ENCODE results near the gene RHEX.
"Not testable (repeated sequence)": the region's sequence is repeated elsewhere in the genome, so short reads cannot be mapped to it uniquely, and the experiment has no call there.

RHEX gene

DNA sequence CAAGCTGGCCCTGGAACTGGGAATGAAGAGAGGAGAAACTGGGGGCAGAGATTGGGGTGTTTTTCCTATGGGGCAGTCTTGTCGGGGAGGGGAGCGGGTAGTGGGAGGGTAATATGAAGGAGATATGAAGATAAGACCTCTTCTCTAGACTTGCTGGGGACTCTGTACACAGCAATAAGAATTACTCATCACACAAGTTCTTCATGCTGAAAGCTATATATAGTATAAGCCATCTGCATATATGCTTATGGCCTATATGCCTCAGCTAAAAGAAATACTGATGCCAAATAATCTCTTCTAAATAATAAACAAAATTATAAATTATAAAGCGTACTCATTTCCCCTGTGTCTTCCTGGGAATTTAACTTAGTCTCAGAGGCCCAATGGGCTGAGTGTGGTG is 7.9 kb downstream of the RHEX start:
- DNase-seq = no peak

DNA sequence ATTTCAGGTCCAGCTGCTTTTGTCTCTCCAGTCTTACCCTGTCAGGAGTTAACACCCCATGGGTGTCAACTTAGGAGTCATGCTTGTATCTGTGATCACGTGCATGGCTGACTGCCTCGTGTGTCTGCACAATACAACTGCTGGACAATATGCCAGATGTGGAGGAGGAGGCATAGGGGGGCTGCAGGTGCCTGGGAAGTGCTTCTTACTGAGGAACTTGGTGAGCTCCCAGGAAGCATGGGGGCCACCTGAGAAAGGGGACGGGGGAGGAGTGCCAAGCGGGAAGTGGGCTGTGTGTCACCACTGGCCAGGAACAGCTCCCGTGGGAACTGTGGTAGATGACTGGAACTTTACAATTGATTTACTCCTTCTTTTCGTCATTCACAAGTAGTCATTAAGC is 9.5 kb downstream of the RHEX start:
- no peak for DNase-seq

DNA sequence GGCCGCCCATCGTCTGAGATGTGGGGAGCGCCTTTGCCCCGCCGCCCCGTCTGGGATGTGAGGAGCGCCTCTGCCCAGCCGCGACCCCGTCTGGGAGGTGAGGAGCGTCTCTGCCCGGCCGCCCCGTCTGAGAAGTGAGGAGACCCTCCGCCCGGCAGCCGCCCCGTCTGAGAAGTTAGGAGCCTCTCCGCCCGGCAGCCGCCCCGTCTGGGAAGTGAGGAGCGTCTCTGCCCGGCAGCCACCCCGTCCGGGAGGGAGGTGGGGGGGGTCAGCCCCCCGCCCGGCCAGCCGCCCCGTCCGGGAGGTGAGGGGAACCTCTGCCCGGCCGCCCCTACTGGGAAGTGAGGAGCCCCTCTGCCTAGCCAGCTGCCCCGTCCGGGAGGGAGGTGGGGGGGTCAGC is 11.0 kb downstream of the RHEX start:
- DNase-seq = not testable (repeated sequence)

DNA sequence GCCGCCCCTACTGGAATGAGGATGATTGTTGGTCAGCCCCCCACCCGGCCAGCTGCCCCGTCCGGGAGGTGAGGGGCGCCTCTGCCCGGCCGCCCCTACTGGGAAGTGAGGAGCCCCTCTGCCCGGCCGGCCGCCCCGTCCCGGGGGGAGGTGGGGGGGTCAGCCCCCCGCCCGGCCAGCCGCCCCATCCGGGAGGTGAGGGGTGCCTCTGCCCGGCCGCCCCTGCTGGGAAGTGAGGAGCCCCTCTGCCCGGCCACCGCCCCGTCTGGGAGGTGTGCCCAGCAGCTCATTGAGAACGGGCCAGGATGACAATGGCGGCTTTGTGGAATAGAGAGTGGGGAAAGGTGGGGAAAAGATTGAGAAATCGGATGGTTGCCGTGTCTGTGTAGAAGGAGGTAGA is 11.5 kb downstream of the RHEX start:
- DNase-seq = not testable (repeated sequence)

DNA sequence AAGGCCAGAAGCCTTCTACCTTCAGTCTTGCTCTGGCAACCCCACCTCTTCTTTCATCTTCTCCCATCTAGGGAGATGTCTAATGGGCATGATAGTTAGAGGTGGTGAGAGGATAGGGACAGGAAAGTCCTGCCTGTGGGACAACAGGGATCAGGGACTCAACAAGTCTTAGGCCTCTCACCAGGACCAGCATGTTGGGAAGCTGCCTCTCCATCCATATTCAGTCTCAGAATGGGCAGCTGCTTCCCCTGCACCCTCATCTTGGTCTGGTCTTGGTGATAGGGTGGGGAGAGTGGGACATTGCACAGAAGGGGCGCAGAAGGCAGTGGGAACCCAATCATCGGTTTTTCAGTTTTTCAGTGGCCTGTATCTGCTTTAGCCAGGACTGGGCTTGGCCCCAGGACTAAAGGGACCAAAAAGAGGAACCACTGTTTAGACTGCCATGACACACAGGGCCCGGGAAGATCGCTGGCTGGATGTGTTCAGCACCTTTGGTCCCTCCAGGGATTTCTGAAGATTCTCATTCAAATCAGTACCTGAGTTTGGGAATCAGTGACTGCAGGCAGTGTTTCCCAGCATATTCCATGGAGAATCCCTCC is 12.7 kb downstream of the RHEX start:
- no peak for DNase-seq

DNA sequence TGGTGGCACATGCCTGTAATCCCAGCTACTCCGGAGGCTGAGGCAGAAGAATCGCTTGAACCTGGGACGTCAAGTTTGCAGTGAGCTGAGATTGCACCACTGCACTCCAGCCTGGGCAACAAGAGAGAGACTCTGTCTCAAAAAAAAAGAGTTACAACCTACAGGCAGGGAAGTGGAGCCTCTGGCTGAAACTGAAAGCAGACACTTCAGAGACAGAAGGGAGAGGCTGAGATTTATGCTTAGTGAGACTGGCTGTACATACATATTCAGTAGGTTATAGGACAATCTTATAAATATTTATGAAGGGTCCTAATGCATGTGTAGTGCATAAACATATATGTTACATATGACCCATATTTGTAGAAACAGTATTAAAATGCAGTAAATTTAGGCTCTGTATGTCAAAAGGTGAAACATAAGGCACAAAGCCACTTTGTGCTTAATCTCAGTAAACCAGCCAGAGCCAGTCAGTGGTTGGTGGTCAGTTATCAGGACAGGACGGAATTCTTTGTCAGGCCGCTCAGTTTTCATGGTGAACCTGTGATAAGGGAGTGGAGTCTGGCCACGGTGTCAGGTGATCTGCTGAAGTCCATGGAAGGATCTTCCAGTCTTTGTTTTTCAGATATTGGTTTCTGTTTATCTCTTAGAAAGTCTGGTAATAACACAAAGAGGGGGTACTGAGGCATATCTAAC is 13.7 kb downstream of the RHEX start:
- no peak for DNase-seq

DNA sequence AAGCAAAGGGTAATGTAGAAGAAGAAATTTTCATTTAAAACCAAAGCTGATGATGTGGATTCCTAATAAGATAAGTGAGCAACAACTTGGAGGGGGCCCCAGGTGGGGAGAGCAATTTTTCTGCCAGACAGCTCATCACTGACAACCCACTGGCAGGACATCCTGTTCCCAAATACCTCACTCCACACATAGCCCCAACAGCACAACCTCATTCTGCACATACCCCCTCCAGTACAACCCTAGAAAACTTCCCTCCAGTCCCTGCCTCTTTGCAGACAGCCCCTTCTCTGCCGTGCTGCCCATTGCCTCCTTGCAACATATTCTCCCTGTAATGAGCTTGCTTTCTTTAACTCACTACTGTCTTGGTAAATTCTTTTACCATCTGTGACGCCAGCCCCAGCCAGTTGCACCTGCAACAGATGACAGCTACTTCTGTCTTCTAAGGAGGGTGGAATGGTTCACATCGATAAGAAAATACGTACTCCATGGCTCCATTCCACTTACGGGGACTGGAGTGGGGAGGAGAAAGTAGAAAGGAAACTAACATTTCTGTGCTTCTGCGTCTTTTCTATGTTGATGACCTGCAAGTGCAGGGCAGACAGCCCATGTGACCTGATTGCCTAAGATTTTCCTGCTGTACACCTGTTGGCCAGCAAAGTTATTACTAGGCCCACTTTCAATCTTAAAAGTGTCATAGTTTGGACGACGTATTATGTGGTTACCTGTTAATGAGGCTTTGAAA is 14.7 kb downstream of the RHEX start:
- DNase-seq = no peak

DNA sequence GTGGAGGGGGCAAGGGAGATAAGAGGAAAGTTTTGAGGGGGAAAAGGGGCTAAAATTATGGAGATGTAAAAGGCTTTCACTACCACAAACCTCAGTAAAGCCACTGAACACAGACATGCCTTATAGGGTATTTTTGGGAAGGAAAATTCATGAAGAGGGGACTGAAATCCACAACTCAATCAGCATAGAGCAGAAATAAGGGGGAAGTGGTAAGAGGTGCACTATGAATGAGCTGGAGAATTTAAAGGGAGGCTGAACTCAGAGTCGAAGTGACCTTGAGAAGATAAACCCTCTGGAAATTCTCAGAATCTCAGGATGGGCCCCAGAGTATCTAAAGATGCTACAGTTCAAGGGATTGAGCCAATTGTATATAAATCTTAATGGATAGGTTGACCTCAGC is 15.3 kb downstream of the RHEX start:
- no peak for DNase-seq

DNA sequence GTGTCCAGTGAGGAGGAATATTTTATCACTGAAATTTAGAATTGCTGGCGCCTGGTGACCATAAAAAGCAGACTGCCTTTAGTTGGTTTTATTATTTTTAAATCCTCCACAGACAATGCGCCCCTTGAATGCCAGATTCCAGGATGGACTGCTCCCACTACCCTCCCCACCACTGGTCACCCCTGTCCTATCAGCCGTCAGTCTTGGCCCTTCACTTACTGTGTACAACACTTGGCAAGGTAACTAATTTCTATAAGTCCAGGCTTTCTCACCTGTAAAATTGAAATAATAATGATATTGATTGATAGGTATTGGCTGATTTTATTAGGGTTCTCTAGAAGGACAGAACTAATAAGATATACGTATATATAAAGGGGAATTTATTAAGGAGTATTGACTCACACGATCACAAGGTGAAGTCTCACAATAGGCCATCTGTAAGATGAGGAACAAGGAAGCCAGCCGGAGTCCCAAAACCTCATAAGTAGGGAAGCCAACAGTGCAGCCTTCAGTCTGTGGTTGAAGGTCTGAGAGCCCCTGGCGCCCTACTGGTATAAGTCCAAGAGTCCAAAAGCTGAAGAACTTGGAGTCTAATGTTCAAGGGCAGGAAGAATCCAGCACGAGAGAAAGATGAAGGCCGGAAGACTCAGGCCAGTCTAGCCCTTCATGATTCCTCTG is 17.8 kb downstream of the RHEX start:
- DNase-seq = no peak

DNA sequence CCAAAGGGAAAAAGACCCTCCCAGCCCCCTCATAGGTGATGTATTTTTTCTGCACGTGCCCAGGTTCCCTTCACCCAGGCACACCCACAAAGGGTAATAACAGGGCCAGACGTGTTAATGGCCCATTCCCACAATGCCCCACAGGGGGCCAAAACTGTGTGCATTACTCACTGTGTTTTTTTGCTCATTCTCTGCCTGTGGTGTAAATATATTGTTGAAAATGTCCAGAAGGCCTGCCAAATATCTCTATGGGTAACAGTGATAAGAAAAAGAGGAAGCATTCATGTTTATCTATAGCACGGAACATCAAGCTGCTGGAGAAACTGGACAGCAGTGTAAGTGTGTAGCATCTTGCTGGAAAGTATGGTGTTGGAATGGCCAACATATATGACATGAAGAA is 21.9 kb downstream of the RHEX start:
- DNase-seq = no peak

DNA sequence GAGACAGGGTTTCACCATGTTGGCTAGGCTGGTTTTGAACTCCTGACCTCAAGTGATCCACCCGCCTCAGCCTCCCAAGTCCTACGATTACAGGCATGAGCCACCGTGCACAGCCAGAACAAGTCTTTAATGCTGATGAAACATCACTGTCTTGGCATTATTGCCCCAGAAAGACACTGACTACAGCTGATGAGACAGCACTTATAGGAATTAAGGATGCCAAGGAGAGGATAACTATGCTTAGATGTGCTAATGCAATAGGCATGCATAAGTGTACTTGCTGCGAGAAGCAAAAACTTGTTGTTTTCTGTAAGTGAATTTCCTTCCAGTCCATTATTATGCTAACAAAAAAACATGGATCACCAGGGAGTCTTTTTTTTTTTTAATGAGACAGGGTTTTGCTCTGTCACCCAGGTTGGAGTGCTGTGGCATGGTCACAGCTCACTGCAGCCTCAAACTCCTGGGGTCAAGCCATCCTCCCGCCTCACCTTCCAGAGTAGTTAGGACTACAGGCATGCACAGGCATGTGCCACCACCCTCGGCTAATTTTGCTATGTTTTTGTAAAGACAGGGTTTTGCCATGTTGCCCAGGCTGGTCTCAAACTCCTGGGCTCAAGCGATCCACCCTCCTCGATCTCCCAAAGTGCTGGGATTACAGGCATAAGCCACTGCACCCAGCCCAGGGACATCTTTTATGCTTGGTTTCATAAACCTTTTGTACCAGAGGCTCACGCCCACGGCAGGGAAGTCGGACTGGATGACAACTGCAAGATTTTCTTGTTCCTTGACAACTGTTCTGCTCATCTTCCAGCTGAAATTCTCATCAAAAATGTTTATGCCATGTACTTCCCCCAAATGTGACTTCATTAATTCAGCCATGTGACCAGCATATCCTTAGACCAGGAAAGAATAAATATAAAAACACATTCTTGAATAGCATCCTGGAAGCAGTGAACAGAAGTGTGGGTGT is 23.1 kb downstream of the RHEX start:
- no peak for DNase-seq

DNA sequence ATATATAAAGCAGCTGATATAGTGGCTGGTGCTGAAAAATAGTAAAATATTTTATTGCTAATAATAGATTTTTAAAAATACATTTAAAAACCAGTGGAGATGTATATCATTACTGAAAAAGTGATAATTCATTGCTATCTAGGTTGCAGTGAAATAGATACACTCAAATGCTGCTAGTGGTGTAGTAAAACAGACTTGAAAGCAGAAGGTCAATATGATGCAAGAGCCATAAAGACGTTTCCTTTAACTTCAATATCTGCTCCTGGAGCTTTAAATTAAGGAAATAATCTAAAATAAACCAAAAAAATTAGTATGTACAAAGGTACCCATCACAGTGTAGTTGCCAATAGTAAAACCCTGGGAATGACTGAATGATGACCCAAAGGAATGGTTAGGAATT is 26.2 kb downstream of the RHEX start:
- DNase-seq = no peak

DNA sequence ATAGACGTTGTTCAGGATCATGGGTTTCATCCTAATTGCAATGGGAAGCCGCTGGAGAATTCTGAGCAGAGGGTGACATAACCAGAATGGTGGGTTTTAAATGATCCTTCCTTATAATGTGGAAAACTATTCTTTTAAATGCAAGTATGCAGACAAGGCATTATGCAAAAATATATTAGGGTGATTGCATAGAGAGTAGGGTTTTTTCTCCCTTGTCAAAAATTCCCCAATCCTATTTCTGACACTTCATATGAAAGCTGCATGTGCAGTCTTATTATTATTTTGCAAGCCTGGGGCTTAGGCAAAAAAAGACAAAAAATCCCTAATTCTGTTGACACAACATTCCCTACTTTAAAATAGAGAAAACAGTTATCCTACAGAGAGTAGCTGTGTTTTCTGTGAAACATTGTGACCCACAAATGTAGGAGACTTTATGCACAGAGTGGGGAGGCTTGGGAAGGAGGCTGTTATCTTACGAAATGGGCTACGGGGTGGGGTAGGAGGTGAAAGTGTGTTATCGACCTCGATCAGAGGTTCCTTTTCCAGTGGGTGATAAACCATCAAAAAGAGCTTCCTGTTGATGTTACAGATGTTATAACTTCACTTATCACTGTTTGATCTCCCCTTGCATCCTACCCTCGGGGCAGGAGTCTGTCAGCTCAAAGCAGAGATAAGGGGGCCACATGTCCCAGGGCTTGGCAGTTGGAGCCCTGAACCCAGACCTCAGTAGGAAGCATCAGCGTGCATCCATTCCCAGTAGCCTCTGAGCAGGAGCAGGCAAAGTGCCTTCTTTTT is 27.2 kb downstream of the RHEX start:
- no peak for DNase-seq

DNA sequence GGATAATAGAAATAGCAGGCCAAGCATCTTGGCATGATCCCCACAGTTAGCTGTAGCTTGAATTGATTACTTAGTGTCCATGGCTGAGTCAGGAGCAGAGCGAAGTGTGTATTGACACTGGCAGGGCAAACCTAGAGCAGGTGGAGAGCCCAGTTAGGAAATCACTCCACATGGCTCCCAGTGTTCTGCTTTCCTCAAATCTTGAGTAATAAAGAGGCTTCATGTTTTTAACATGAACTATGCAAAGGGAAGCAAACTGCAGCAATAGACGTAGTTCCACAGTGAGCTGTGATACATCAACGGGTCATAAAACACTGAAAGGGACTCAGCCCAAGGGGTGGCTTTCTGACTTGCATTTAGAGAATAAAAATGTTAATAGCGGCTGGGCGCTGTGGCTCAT is 28.9 kb downstream of the RHEX start:
- DNase-seq = no peak

DNA sequence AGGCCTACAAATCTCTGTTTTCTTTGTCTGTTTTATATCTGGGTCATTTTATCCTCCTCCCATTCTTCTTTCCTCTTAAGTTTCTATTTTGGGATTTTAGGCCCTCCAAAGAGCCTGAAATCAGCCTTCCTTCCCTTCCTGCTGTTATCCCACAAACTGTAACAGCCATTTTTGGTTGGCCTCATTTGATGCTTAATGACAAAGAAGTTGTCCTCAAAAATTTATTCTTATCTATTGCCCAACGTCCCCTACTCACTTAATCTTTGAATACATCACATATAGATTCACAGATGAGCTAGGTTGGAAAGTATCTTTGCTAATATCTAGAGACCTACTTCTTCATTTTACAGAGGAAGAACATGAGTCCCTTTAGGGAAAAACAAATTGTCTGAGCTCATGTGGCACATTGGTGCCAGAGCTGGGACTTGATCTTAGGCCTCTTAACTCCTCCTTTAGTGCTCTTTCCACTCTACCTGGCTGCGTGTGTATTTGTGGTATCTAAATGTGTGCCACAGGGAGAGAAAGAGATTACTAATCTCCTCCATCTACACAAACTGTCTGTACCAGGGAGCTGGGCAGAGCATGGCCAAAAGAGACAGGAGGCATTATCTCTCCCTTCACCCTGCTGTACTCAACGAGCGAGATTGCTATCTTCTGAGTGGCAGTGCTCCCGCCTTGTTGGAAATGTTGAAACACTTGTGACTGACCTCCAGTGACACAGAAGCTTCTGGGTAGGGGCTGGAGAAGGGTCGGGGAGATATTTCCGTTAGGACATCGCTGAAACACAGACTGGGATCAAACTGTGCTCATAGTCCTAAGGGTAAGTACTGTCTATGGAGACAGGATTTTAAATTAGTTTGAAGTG is 30.1 kb downstream of the RHEX start:
- DNase-seq = no peak

DNA sequence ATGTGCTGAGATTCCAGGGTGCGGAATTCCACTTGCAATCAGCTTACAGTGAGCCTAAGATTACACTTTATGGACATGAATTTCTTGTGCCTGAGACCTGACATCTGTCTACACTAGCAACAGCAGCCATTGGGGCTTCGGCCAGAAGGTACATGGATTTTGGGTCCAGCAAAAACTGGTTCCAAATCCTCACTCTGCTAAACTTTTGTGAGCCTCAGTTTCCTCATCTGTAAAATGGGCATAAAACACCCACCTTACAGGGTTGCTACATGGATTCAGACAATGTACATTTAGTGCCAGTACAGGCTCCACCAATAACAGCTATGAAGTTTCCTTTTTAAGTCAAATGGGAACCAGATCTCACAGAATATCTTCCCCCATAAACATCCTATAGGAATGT is 30.8 kb downstream of the RHEX start:
- no peak for DNase-seq

DNA sequence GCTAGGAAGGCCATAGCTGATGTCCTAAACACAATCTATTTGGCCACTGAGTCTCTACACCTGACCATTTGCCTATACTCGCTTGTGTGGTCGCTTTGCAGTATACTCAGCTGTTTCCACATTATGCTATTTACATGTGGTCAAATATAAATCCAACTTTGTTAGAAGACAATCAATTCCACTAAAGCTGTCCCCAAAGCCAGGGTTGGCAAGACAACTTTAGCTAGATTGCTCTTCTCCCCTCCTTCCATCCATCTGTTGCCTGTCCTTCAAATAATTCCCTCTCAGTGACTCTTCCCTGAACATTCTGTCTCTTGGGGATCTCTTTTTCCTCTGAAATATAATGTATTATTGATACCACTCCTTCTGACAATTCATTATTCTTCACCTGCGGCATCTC is 34.1 kb downstream of the RHEX start:
- no peak for DNase-seq

DNA sequence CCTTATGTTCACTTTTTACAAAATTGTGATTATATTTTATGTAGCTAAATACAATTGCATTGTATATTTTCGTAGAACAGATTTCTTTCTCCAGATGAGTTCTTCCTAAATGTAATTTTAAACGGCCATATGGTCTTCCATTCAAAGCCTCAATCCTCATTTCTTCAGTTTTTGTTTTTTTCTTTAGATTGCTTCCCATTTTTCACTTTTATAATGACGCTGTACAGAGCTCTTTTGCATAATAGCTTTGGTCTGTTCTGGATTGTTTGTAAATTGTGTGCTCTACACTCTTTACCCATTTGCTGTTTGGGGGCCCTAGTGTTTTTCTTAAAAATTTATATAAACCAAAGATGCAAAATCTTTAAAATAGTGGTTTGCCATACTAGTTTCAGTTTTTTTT is 36.4 kb downstream of the RHEX start:
- DNase-seq = no peak

DNA sequence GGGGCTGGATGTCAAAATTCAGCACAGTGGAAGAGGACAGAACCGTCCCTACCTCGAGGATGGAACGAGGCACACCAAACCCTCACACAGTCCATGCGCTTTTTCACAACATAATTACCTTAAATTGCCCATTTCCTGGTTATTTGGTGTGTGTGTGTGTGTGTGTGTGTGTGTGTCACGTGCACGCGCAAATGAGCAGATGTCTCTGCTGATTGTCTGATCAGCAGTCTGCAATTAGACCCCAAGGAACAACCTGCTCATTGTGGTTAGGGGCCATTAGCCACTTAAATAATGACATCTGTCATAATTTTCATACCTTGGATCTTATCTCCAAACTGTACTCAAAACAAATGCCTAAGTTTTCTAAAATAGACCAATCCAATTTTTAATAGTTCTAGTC is 41.1 kb downstream of the RHEX start:
- no peak for DNase-seq

DNA sequence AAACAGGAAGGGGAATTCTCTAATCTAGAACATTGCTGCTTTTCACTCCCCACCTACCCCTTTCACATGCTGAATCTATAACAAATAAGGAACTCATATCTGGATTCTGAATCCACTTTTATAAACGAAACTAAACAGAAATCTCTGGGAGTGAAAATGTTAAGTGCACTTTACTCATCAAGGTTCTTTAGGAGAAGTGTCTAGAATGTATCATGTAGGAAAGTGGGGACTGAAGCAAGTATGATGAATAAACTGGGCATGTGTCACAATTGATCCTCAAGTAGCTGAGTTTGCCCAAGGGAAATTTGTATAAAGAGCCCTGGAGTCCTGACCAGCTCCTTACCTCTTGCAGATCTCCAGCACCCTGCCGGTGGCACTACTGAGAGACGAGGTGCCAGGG is 44.4 kb downstream of the RHEX start:
- no peak for DNase-seq
